GM23248 (cell line): ENCODE results near the gene LRRC2.

Experiments used
- EZH2 ChIP-seq: fragments of 200-600 bp; sonication (generic); IDR thresholded peaks from 2 replicates; pipeline ENCODE4 v1.6.1; 2018; ENCODE audit warnings: antibody characterized with exemption, mild to moderate bottlenecking; ENCODE audit not compliant: insufficient read depth, poor library complexity, severe bottlenecking
- EZH2phosphoT487 ChIP-seq: fragments of 200-600 bp; sonication (generic); IDR thresholded peaks from 2 replicates; pipeline ENCODE4 v1.6.1; 2018; ENCODE audit warnings: antibody characterized with exemption, moderate library complexity, mild to moderate bottlenecking, low read depth; ENCODE audit not compliant: insufficient read depth

DNA sequence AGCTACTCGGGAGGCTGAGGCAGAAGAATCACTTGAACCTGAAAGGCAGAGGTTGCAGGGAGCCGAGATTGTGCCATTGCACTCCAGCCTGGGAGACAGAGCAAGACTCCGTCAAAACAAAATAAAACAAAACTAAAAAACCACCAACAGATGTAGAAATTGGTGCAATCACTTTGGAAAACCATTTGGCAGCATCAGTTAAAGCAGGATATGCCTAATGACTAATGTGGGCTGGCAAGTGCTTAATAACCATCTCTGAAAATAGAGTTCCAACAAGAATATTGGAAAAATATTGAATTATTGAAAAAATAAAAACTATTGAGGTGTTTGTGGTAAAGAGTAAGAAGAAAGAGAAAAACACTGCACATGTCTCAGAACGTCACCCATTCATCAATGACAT, 84.5 kb downstream of the LRRC2 start:
- TF ChIP-seq EZH2: no peak
- TF ChIP-seq EZH2phosphoT487: no peak
